ENCODE results near the gene SMTNL2.

- TF ChIP-seq POLR2A (IDR thresholded peaks at IDR 0.05; ENCODE audit: extremely low read depth, insufficient read length) = no peak
- no peak for TF ChIP-seq MYC (IDR thresholded peaks at IDR 0.05; ENCODE audit: low read depth, low read length)
Observed at GRCh38 chr17:4591529-4591928, 7.2 kb downstream of the SMTNL2 start.

Measured in NB4 (cell line).